Pancreas (tissue), 10 donors: ENCODE measurements around the gene NFATC3. TPM values are rescaled to one million over a fixed set of nuclear protein-coding genes. Genes with fewer than 3 reads are reported as not detected.

Experiments used
- ATAC-seq, 4 donors: fragments of 200-7000 bp; cut with Tn5 transposase; one replicate each; pipeline versions ENCODE4 v1.8.0 to v1.9.1; 2020; ENCODE audit warnings: mild to moderate bottlenecking in 4 of 4, moderate library complexity in 4 of 4
- DNase-seq, 6 donors: peaks; one replicate each; pipeline ENCODE4 v3.0.0-alpha.2; 2020
- FAIRE-seq: peaks from 2 replicates; lab custom pipeline; 2012; peaks lifted over from hg19 to GRCh38; lab: Jason Lieb, UNC
- H3K27ac ChIP-seq, 4 donors: fragments of 200-600 bp; sonication (generic); 1 replicate in 3 of 4; 2 replicates in 1 of 4; pipeline versions ENCODE4 v1.5.0 to v1.8.0; 2020
- H3K27me3 ChIP-seq, 4 donors: fragments of 200-600 bp; one replicate each; pipeline ENCODE4 v1.8.0; 2021
- H3K36me3 ChIP-seq, 3 donors: fragments of 200-600 bp; sonication (generic) in 1 of 3; one replicate each; pipeline versions ENCODE4 v1.5.0 to v1.8.0; 2020 to 2021
- H3K4me1 ChIP-seq, 3 donors: fragments of 200-600 bp; one replicate each; pipeline ENCODE4 v1.8.0; 2021
- H3K4me3 ChIP-seq, 4 donors: fragments of 200-600 bp; sonication (generic) in 2 of 4; one replicate each; pipeline versions ENCODE4 v1.5.0 to v1.8.0; 2020 to 2021
- H3K9me3 ChIP-seq, 4 donors: fragments of 200-600 bp; one replicate each; pipeline ENCODE4 v1.8.0; 2021
- WGBS, 2 donors: extraction: QIAGEN DNeasy Blood & Tissue Kit; methylation state at CpG; one replicate each; pipeline ENCODE4 v1.1.7; 2013; 5-methylcytosine and 5-hydroxymethylcytosine counted together
- intact Hi-C, 3 donors: fragments of 100-400 bp; cut with DNase I; formaldehyde crosslinking; loops; one replicate each; pipeline versions ENCODE4 v1.11.1 to v1.14.2; 2022
- polyA plus RNA-seq, 2 donors: library from polyadenylated mRNA; stranded (reverse); fragments of 200-250 nt; gene quantifications; one replicate each; pipeline ENCODE4 v1.2.3, GENCODE V29; 2013
- total RNA-seq, 6 donors: library from RNA; stranded (reverse); fragmentation: NEBNext Ultra II Directional in 4 of 6; extraction: Animal tissue kit (Norgen Biotek cat#: 25700) in 4 of 6; gene quantifications; one replicate each; pipeline versions ENCODE4 v1.2.1 to v1.2.4, GENCODE V29; 2021 to 2023
- TF ChIP-seq, protein P1 (sequence below), 4 donors: fragments of 200-600 bp; sonication (generic) in 3 of 4; IDR thresholded peaks; one replicate each; pipeline versions ENCODE4 v1.5.0 to v1.8.0; 2021; ENCODE audit warnings: antibody characterized with exemption in 4 of 4
- donor health status: healthy with polysubstance abuse.
- donor health status: DM: no; HTN: no; CAD: no; lungs with moderate emphysema.
- donor health status: DM: no; HTN: no; CAD: no.
- donor health status: control.
- donor health status: control.
- donor health status: Bipolar disorder and iron deficiency.
- donor health status: DM: yes; HTN: yes; CAD: no.
- donor health status: DM: no; HTN: no; CAD: no.
- donor health status: DM: no; HTN: no; CAD: no.
- donor health status: DM: yes; HTN: yes; CAD: no.

Gene NFATC3
- total and polyA plus RNA-seq, 8 donors = 3.8 to 19.3 (median 12.5) TPM

DNA sequence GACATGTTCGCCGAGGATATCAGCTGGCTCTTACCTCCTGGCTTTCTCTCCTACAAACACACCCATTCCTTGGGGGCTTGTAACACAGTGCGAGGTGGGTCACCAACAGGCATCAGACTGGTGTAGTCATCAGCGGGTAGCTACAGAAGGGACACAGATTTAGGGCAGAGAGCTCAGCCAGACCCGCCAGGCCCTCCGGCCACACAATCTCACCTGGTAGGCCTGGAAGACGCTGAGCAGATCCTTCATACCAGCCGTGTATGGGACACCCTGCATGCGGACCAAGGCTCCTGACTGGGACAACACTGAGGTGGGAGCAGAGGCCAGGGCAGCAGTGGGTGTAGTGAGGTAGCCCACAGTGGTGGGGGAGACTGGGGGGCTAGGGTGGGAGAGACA is 145.0 kb downstream of the NFATC3 start:
- intact Hi-C loops = loop anchor here in 1 of 3 donors (10.0 kb wide), 2 partner anchors 145 to 245 kb away; partner anchors contain the start of genes DPEP3 and NFATC3
- Histone ChIP-seq H3K4me3 (no peak overlapping the region), H3K27ac (no peak overlapping the region), H3K27me3 (no peaks in the 10 kb centered on the region), H3K36me3 (peaks cover 7 to 28% (median 18%) of the 10 kb centered on the region in 3 donors), H3K4me1 (peaks cover 27 to 36% (median 29%) of the 10 kb centered on the region in 3 donors), H3K9me3 (no peaks in the 10 kb centered on the region)
- peak in 1 of 6 donors; percentile 53 for DNase-seq
- TF ChIP-seq, protein P1, sequence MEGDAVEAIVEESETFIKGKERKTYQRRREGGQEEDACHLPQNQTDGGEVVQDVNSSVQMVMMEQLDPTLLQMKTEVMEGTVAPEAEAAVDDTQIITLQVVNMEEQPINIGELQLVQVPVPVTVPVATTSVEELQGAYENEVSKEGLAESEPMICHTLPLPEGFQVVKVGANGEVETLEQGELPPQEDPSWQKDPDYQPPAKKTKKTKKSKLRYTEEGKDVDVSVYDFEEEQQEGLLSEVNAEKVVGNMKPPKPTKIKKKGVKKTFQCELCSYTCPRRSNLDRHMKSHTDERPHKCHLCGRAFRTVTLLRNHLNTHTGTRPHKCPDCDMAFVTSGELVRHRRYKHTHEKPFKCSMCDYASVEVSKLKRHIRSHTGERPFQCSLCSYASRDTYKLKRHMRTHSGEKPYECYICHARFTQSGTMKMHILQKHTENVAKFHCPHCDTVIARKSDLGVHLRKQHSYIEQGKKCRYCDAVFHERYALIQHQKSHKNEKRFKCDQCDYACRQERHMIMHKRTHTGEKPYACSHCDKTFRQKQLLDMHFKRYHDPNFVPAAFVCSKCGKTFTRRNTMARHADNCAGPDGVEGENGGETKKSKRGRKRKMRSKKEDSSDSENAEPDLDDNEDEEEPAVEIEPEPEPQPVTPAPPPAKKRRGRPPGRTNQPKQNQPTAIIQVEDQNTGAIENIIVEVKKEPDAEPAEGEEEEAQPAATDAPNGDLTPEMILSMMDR (IDR thresholded peaks at IDR 0.05) = no peak
- WGBS, 2 donors = 84 to 88% methylated on average over 9 of the region's 9 CpGs
- no peak for FAIRE-seq
- no peak for ATAC-seq

- TF ChIP-seq, protein P1 (IDR thresholded peaks at IDR 0.05) = no peak
- Histone ChIP-seq H3K4me1 (peaks cover 27 to 36% (median 29%) of the 10 kb centered on the region in 3 donors), H3K36me3 (peaks cover 7 to 28% (median 18%) of the 10 kb centered on the region in 3 donors), H3K9me3 (no peaks in the 10 kb centered on the region), H3K27ac (no peak overlapping the region), H3K27me3 (no peaks in the 10 kb centered on the region), H3K4me3 (no peak overlapping the region)
- peak in 1 of 6 donors; percentile 49 for DNase-seq
- intact Hi-C loops = loop anchor here in 1 of 3 donors (10.0 kb wide), 2 partner anchors 146 to 246 kb away; partner anchors contain the start of genes DPEP3 and NFATC3
- 86 to 90% methylated on average over 12 of the region's 12 CpGs for WGBS, 2 donors
- ATAC-seq = no peak
- FAIRE-seq = no peak
Observed at GRCh38 chr16:68230956-68231355, 145.8 kb downstream of the NFATC3 start.

DNA sequence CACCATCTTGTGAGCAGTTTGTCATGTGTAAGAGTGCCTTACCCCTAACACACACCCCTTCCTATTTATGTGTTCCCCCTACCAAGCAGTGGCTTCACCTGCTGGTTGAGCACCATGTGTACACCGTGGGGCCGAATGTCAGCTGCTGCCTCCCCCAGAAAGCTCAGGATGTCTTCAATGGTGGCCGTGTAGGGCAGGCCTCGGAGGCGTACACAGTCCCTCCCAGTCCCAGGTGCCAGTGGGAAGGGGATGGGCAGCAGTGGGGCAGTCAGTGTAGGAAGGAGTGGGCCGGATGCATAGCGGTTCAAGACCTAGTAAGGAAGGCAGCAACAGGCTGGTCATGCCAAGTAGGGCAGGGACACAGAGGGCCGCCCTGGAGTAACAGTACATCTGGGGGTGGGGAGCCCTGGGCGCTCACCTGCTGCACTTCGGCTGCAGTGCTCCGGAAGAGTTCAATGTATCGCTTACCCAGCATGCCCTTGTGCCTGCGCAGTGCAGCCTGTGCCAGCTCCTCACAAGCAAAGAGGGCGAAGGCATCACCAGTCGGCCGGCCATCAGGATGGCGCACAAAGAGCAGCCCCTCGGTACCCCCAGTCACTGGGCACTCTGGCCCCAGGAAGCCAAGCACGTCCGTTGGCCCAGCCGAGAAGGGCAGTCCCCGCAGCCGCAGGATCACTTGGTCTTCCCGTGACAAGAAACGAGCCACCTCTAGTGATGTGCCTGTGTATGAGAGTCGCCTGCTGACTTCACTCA is 146.4 kb downstream of the NFATC3 start:
- Histone ChIP-seq H3K27ac (no peak overlapping the region), H3K4me3 (no peak overlapping the region), H3K4me1 (peaks cover 28 to 39% (median 29%) of the 10 kb centered on the region in 3 donors), H3K36me3 (peaks cover 7 to 28% (median 18%) of the 10 kb centered on the region in 3 donors), H3K27me3 (no peaks in the 10 kb centered on the region), H3K9me3 (no peaks in the 10 kb centered on the region)
- DNase-seq (peak in 2 of 6 donors; percentile 42 to 75), ATAC-seq (no peak), FAIRE-seq (no peak)
- TF ChIP-seq, protein P1 (IDR thresholded peaks at IDR 0.05) = no peak
- intact Hi-C loops = loop anchor here in 1 of 3 donors (10.0 kb wide), 2 partner anchors 147 to 247 kb away; partner anchors contain the start of genes DPEP3 and NFATC3
- WGBS, 2 donors = 84 to 85% methylated on average over 26 of the region's 26 CpGs

- H3K36me3 ChIP-seq = peaks cover 7 to 28% (median 18%) of the 10 kb centered on the region in 3 donors
- no peaks in the 10 kb centered on the region for H3K9me3 ChIP-seq
- H3K27ac ChIP-seq = no peak overlapping the region
- FAIRE-seq (no peak), ATAC-seq (no peak), DNase-seq (peak in 2 of 6 donors; percentile 51 to 70)
- H3K4me3 ChIP-seq = no peak overlapping the region
- peaks cover 27 to 40% (median 27%) of the 10 kb centered on the region in 3 donors for H3K4me1 ChIP-seq
- WGBS, 2 donors = 83 to 85% methylated on average over 16 of the region's 16 CpGs
- TF ChIP-seq, protein P1 (IDR thresholded peaks at IDR 0.05) = no peak
- intact Hi-C loops = loop anchor here in 1 of 3 donors (10.0 kb wide), 2 partner anchors 148 to 248 kb away; partner anchors contain the start of genes DPEP3 and NFATC3
- H3K27me3 ChIP-seq = no peaks in the 10 kb centered on the region
Observed at GRCh38 chr16:68232335-68232734, 147.2 kb downstream of the NFATC3 start.
